Activated naive CD4-positive, alpha-beta T cell treated with anti-CD3 and anti-CD28 coated beads for 36 hours (primary cell): Measurements from ENCODE around the gene WDFY1. TPM values are rescaled to one million over a fixed set of nuclear protein-coding genes. Genes with fewer than 3 reads are reported as not detected.

ENCODE experiments used
- CTCF ChIA-PET: fragments of 350-600 bp; sonication (Branson Sonifier 250); formaldehyde crosslinking; loops from one replicate; lab custom pipeline; 2021; ENCODE audit warnings: antibody characterized with exemption; lab: Charles Lee
- DNase-seq: peaks from one replicate; pipeline ENCODE4 v3.0.0-alpha.2; 2020
- H3K27ac Mint-ChIP-seq: one replicate; pipeline ENCODE4 v1.8.0; 2021; ENCODE audit warnings: mild to moderate bottlenecking, mixed read lengths
- H3K27me3 Mint-ChIP-seq: one replicate; pipeline ENCODE4 v1.8.0; 2021; ENCODE audit warnings: low read depth, mixed read lengths
- H3K36me3 Mint-ChIP-seq: one replicate; pipeline ENCODE4 v1.8.0; 2021; ENCODE audit warnings: low read depth, mixed read lengths
- H3K4me1 Mint-ChIP-seq: one replicate; pipeline ENCODE4 v1.8.0; 2021; ENCODE audit warnings: low read depth, mixed read lengths
- H3K4me3 Mint-ChIP-seq: one replicate; pipeline ENCODE4 v1.8.0; 2021; ENCODE audit warnings: mild to moderate bottlenecking, moderate library complexity, mixed read lengths
- H3K9me3 Mint-ChIP-seq: one replicate; pipeline ENCODE4 v1.8.0; 2021; ENCODE audit warnings: mixed read lengths
- intact Hi-C: fragments of 100-400 bp; cut with micrococcal nuclease; formaldehyde crosslinking; loops from one replicate; pipeline ENCODE4 v1.15.1; 2023
- total RNA-seq, 2 experiments: library from RNA; stranded (reverse); gene quantifications; one replicate each; pipeline ENCODE4 v1.2.3, GENCODE V29; 2021

Gene WDFY1
- total RNA-seq, 2 experiments from 2014 or later, result 39.4 to 39.9 TPM

DNA sequence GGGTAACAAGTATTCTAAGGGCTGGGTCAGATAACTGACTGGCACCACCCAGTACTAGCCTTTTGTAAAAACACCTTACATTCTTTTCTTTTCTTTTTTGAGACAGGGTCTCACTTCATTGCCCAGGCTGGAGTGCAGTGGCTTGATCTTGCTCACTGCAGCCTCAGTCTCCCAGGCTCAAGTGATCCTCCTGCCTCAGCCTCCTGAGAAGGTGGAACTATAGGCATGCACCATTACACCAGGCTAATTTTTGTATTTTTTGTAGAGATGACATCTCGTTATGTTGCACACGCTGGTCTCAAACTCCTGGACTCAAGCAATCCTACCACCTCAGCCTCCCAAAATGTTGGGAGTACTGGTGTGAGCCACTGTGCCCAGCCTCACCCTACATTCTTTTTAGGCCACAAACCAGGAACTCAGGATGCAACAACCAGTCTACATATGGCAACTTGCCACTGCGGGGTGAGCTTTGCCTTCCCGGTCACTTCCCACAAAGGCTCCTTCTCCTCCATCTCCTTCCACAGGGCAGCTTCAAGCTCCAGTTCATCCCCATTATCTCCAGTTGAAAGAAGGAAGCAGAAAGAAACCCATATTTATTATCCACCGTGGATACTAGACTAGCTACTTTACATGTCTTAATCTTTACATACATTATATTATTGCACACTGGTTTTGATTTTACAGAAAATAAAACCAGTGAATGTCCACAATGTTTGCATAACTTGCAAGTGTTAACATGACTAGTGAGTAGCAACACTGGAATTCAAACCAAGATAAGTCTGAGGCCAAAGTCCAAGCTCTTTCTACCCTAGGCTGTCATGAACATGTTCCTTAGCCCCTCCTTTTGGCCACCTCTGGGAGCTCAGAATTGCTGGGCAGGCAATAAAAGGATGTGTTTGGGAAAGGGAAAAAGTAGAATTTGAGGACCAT lies 84.1 kb downstream of the WDFY1 start:
- no peak overlapping the region for H3K4me3 Mint-ChIP-seq
- DNase-seq, result no peak
- no peaks in the 10 kb centered on the region for H3K9me3 Mint-ChIP-seq
- H3K4me1 Mint-ChIP-seq, result peaks cover 14% of the 10 kb centered on the region
- intact Hi-C loops, result loop anchor here (2.0 kb wide), 1 partner anchor 132 kb away; no protein-coding TSS in a partner anchor
- CTCF ChIA-PET, result interaction anchor here (0.6 kb wide), 1 partner anchor 138 kb away, joined by 3 read pairs; no protein-coding TSS in a partner anchor
- no peaks in the 10 kb centered on the region for H3K27me3 Mint-ChIP-seq
- no peaks in the 10 kb centered on the region for H3K36me3 Mint-ChIP-seq
- no peak overlapping the region for H3K27ac Mint-ChIP-seq

DNA sequence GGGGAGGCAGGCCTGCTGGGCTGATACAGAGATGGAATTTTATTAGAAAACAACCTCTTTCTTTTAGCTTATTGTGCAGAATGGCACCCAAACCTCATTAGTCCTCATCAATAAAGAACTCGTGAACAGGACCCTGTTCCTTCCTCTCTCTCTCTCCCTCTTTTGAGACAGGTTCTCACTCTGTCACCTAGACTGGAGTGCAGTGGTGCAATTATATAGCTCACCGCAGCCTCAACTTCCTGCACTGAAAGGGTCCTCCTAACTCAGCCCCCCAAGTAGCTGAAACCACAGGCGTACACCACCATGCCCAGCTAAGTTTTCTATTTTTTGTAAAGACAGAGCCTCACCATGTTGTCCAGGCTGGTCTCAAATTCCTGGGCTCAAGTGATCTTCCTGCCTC lies 86.1 kb downstream of the WDFY1 start:
- Mint-ChIP-seq H3K27me3 (no peaks in the 10 kb centered on the region), H3K4me1 (no peaks in the 10 kb centered on the region), H3K4me3 (no peak overlapping the region), H3K9me3 (no peaks in the 10 kb centered on the region), H3K27ac (no peak overlapping the region), H3K36me3 (no peaks in the 10 kb centered on the region)
- intact Hi-C loops, result no loop called here
- CTCF ChIA-PET, result no interaction called here
- no peak for DNase-seq

DNA sequence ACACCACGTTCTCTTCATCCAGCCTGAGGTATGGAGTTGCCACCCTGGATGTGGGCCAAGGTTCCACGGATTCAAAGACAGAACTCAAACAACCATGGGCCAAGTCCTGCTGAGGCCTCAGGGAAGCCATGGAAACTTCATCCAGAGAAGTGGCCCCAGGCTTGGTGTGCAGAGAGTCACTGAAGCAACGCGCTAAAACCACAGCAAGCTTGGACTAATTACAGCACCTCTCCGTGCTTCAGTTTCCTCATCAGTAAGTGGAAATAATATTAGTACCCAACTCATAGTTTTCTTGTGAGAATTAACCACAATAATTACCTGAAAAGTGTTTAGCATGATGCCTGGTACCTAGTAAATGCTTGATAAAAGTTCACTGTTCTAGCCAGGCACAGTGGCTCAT lies 88.6 kb downstream of the WDFY1 start:
- Mint-ChIP-seq H3K4me1 (peaks cover 2% of the 10 kb centered on the region), H3K27ac (no peak overlapping the region), H3K9me3 (no peaks in the 10 kb centered on the region), H3K27me3 (no peaks in the 10 kb centered on the region), H3K36me3 (no peaks in the 10 kb centered on the region), H3K4me3 (no peak overlapping the region)
- intact Hi-C loops, result no loop called here
- CTCF ChIA-PET, result no interaction called here
- DNase-seq, result no peak

DNA sequence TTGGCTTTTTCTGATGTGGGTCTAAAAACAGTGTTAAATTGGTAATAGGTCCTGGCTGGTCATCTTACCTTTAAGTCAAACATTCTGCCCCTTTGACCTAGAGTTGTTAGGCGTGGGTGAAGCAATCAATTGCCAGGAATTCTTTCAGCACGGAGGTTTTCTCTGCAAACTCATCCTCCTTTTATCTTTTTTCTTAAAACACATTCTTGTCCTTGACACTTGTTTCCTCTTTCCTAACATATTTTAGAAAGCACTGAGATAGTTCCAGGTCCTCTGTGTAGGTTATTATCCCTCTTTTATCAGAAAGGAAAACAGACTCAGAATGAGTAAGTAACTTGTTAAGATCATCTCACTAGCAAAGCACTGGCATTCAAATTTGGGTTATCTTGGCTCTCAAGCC lies 89.1 kb downstream of the WDFY1 start:
- intact Hi-C loops, result no loop called here
- peaks cover 8% of the 10 kb centered on the region for H3K4me1 Mint-ChIP-seq

DNA sequence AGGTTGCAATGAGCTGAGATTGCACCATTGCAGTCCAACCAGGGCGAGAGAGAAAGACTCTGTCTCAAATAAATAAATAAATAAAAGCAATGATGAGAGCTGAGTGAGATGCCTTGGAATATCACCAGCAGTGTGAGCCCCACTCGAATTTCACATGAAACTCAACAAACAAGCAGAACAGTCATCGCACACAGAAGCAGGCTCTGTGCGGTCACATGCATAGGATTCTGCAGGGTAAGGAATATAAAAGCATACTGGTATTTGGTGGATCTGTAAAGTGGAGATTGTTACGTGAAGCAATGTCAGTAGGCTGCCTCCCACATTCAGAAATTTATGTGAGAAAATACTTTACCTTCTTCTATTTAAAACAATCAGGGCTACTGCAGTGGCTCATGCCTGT lies 89.7 kb downstream of the WDFY1 start:
- CTCF ChIA-PET, result no interaction called here
- Mint-ChIP-seq H3K36me3 (peaks cover 7% of the 10 kb centered on the region), H3K9me3 (peaks cover 3% of the 10 kb centered on the region), H3K4me1 (peaks cover 10% of the 10 kb centered on the region), H3K27ac (no peak overlapping the region), H3K27me3 (no peaks in the 10 kb centered on the region), H3K4me3 (no peak overlapping the region)
- intact Hi-C loops, result no loop called here
- no peak for DNase-seq

More for the DNA sequence above, 89.1 kb downstream of the WDFY1 start:
- no peaks in the 10 kb centered on the region for H3K27me3 Mint-ChIP-seq
- H3K27ac Mint-ChIP-seq, result no peak overlapping the region
- DNase-seq, result no peak
- no peak overlapping the region for H3K4me3 Mint-ChIP-seq
- H3K9me3 Mint-ChIP-seq, result peaks cover 1% of the 10 kb centered on the region
- CTCF ChIA-PET, result no interaction called here
- H3K36me3 Mint-ChIP-seq, result peaks cover 3% of the 10 kb centered on the region

DNA sequence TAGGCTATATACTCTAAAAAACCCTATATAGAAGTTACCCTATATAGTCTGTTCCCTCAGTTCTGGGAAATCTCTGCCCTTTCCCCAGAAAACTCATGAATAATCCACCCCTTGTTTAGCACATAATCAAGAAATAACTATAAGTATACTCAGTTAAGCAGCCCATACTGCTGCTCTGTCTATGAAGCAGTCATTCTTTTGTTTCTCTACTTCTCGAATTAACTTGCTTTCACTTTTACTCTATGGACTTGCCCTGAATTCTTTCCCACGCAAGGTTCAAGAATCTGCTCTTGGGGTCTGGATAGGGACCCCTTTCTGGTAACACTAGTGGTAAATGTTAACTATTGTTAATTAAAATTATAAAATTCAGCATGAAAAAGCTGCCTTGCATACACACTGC lies 90.4 kb downstream of the WDFY1 start:
- H3K9me3 Mint-ChIP-seq, result peaks cover 4% of the 10 kb centered on the region
- H3K4me1 Mint-ChIP-seq, result peaks cover 10% of the 10 kb centered on the region
- peaks cover 8% of the 10 kb centered on the region for H3K36me3 Mint-ChIP-seq
- H3K27ac Mint-ChIP-seq, result no peak overlapping the region
- CTCF ChIA-PET, result no interaction called here
- H3K27me3 Mint-ChIP-seq, result no peaks in the 10 kb centered on the region
- DNase-seq, result no peak
- no peak overlapping the region for H3K4me3 Mint-ChIP-seq
- intact Hi-C loops, result no loop called here

DNA sequence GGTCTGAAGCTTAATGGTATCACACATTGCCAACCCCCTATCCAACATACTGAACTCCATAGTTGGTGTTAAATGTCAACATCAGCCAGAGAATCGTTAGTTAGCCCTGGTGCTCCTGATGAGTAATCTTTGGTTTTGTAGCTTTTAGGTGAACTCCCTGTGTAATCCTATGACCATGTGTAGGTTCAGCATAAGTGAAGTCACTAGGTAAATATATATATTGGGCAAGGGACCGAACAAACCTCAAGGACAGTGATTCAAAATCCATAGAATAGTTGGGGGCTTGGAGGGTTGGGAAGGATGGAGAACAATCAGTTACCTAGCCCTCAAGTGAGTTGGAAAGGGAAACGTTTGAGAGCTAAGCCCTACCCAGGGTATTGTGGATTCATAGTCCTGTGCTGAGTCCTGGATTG lies 91.7 kb downstream of the WDFY1 start:
- H3K4me1 Mint-ChIP-seq, result peaks cover 10% of the 10 kb centered on the region
- no peak overlapping the region for H3K4me3 Mint-ChIP-seq
- CTCF ChIA-PET, result no interaction called here
- H3K9me3 Mint-ChIP-seq, result peaks cover 12% of the 10 kb centered on the region
- H3K36me3 Mint-ChIP-seq, result peaks cover 17% of the 10 kb centered on the region
- H3K27me3 Mint-ChIP-seq, result no peaks in the 10 kb centered on the region
- no peak for DNase-seq
- H3K27ac Mint-ChIP-seq, result no peak overlapping the region
- intact Hi-C loops, result no loop called here

DNA sequence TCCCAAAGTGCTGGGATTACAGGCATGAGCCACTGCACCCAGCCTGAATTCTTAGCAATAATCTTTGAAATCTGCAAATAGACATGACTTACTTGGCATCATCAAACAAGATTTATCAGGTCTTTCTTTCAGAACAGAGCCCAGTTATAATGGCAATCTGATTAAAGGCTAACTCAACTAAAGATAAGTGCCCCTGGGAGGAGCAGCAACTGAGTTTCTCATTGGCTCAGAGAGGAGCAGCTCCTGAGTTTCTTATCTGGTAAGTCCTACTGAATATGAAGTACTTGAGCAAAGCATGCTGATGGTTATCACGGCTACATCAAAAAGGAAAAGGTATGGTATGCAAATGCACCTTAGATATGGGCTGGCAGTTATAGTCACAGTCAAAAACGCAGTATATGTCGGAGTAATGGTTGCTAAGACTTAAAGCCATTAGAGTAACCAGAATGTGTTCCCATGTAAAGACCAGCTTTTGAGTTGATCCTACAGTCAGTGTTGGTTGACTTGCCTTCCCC lies 92.8 kb downstream of the WDFY1 start:
- H3K27me3 Mint-ChIP-seq, result no peaks in the 10 kb centered on the region
- no peak for DNase-seq
- H3K4me1 Mint-ChIP-seq, result peaks cover 10% of the 10 kb centered on the region
- no peak overlapping the region for H3K27ac Mint-ChIP-seq
- H3K9me3 Mint-ChIP-seq, result peaks cover 12% of the 10 kb centered on the region
- peaks cover 17% of the 10 kb centered on the region for H3K36me3 Mint-ChIP-seq
- intact Hi-C loops, result no loop called here
- CTCF ChIA-PET, result interaction anchor here (0.7 kb wide), 1 partner anchor 109 kb away, joined by 3 read pairs; no protein-coding TSS in a partner anchor
- no peak overlapping the region for H3K4me3 Mint-ChIP-seq

DNA sequence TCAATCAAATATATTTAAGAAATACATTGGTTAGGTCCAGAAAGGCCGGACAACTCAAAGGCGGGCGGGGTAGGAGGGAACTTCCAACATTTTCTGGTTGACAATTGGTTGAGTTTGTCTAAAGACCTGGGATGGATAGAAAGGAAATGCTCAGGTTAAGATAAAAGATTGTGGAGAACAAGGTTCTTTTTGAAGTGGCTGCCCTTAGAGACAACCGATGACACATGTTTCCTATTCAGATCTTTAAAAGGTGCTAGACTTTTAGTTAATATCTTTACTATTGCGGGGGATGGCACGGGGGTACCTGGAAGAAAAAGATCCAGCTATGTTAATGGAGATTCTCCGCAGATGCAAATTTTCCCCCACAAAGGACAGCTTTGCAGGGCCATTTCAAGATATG lies 97.7 kb downstream of the WDFY1 start:
- Mint-ChIP-seq H3K4me1 (peaks cover 10% of the 10 kb centered on the region), H3K27me3 (no peaks in the 10 kb centered on the region), H3K36me3 (peaks cover 17% of the 10 kb centered on the region), H3K27ac (no peak overlapping the region), H3K4me3 (no peak overlapping the region), H3K9me3 (peaks cover 12% of the 10 kb centered on the region)
- DNase-seq, result no peak
- intact Hi-C loops, result no loop called here
- CTCF ChIA-PET, result no interaction called here

DNA sequence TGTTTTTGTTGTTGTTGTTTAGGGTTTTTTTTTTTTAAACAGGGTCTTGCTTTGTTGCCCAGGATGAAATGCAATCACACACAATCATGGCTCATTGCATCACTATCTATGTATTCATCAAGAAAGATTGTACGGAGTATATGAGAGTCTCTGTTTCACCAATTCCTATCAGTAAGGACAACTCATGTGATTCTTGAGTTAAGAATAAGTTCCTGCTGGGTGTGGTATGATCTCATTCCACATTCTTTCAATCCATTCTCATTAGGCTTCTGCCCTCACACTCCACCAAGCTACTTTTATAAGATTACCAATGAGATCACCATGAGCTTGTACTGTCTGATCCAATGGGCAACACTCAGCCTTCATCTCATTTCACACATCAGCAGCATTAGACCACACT lies 98.6 kb downstream of the WDFY1 start:
- intact Hi-C loops, result no loop called here
- Mint-ChIP-seq H3K4me3 (no peak overlapping the region), H3K27me3 (no peaks in the 10 kb centered on the region), H3K27ac (no peak overlapping the region), H3K4me1 (peaks cover 7% of the 10 kb centered on the region), H3K36me3 (peaks cover 17% of the 10 kb centered on the region), H3K9me3 (peaks cover 12% of the 10 kb centered on the region)
- CTCF ChIA-PET, result no interaction called here
- no peak for DNase-seq

DNA sequence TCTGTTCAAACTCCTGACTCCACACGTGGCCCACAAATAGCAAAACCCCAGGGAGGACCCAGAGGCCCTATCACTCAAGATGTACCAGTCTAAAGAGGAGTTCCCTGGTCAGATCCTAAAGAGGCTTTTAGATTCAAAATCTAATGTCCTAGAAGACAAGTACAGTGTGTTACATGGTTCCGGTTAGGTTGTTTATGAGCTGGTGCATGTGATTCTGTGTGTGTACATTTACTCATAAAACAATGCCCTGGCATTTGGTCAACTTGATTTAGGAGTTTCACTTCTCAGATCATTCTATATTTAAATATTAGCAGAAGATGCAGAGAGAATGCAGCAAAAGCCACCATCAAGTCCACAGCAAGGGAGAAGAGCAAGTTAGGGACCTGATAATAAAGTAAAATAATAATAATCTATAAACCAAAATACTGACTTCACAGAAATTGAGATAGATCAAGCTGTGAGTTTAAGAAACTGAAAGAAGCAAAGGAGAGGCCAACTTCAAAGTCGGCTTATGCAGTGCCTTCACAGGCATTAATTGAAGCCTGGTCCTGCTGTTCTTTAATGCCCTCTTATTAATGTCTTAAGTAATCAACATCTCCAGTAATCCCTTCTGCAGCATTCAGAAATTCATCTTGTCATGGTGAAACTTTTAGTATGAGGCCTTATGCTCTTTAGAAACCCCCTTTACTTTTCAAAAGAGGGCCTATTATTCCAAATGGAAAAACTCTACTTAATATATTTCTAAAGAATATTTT lies 103.5 kb downstream of the WDFY1 start:
- H3K36me3 Mint-ChIP-seq, result no peaks in the 10 kb centered on the region
- H3K4me1 Mint-ChIP-seq, result peaks cover 4% of the 10 kb centered on the region
- no peaks in the 10 kb centered on the region for H3K9me3 Mint-ChIP-seq
- intact Hi-C loops, result no loop called here
- no peaks in the 10 kb centered on the region for H3K27me3 Mint-ChIP-seq
- DNase-seq, result no peak
- H3K27ac Mint-ChIP-seq, result no peak overlapping the region
- no peak overlapping the region for H3K4me3 Mint-ChIP-seq
- CTCF ChIA-PET, result interaction anchor here (2.1 kb wide), 1 partner anchor 24 kb away, joined by 6 read pairs; no protein-coding TSS in a partner anchor
